Prostate gland (tissue), 2 donors: ENCODE data around the gene NRCAM. TPM values are rescaled to one million over a fixed set of nuclear protein-coding genes. Genes with fewer than 3 reads are reported as not detected.

Experiments used
- DNase-seq: peaks from one replicate; pipeline ENCODE4 v3.0.0-alpha.2; 2019; ENCODE audit warnings: low spot score
- H3K27ac ChIP-seq, 2 donors: fragments of 200-600 bp; sonication (generic); 2 replicates each; pipeline ENCODE4 v1.5.1; 2017 to 2019
- H3K27me3 ChIP-seq: fragments of 200-600 bp; sonication (generic); replicated peaks from 2 replicates; pipeline ENCODE4 v1.5.1; 2019; ENCODE audit not compliant: insufficient read depth
- H3K36me3 ChIP-seq, 2 donors: fragments of 200-600 bp; sonication (generic); 1 replicate in 1 of 2; 2 replicates in 1 of 2; pipeline versions ENCODE4 v1.5.1 to v1.8.1; 2017 to 2019
- H3K4me1 ChIP-seq: fragments of 200-600 bp; sonication (generic); replicated peaks from 2 replicates; pipeline ENCODE4 v1.5.1; 2019
- H3K4me3 ChIP-seq, 2 donors: fragments of 200-600 bp; sonication (generic); 2 replicates each; pipeline ENCODE4 v1.5.1; 2017 to 2019
- H3K9me3 ChIP-seq: fragments of 200-600 bp; sonication (generic); 2 replicates; pipeline ENCODE4 v1.5.1; 2017
- POLR2A ChIP-seq: fragments of 450-650 bp; IDR thresholded peaks from one replicate; pipeline ENCODE4 v1.6.1; 2016; ENCODE audit warnings: antibody characterized with exemption, mild to moderate bottlenecking
- POLR2AphosphoS5 ChIP-seq: sonication (generic); formaldehyde crosslinking; IDR thresholded peaks from one replicate; pipeline ENCODE4 v1.6.1; 2017; ENCODE audit warnings: antibody characterized with exemption
- WGBS: methylation state at CpG from one replicate; pipeline ENCODE4 v1.1.5; 2018; 5-methylcytosine and 5-hydroxymethylcytosine counted together
- intact Hi-C: fragments of 100-400 bp; cut with DNase I; formaldehyde crosslinking; loops from one replicate; pipeline ENCODE4 v1.14.2; 2022
- total RNA-seq, 2 donors: library from RNA; depleted of rRNA; stranded (reverse); fragments of >200 nt; gene quantifications; one replicate each; pipeline ENCODE4 v1.1.0, GENCODE V29; 2016
- TF ChIP-seq, protein P1 (sequence below), 4 experiments: fragments of 200-600 bp in 2 of 4; fragments of 450-650 bp in 2 of 4; sonication (generic) in 2 of 4; IDR thresholded peaks; 1 replicate in 3 of 4; 2 replicates in 1 of 4; pipeline ENCODE4 v1.5.1; 2016 to 2019; ENCODE audit warnings: antibody characterized with exemption in 4 of 4, mild to moderate bottlenecking in 2 of 4, moderate library complexity in 2 of 4

Gene NRCAM
- total RNA-seq, 2 donors from 2014 or later: 1.1 to 3.1 TPM

DNA sequence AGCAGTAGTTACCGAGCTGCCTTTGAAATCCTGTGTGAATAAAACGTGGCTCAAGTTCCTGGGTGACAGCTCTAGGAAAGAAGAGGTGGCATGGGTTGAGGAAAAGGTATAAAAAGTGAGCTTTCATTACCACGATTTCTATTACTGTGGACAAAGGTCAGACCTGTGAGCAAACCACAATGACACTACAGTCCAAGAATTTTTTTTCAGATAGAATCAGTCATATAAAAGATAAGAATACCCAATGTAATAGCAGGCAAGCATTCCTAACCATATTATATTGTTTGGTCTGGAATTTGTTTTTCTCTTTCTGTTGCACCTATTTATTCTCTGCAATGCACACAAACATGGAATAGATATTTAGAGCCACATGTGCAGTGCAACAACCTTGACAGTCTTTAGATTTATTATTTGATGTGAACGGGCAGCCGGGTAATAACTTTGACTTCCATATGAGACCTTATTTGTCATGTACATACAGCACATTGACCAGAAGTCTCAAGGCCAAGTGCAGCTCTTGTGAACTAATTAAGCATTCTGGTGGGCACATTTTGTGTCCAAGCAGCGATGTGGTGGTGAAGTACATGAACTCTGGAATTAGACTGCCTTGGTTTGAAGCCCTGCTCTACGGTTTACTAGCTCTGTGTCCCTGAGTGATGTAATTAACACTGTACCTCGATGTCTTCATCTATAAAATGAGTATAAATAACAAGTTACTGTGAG, 156.8 kb downstream of the NRCAM start:
- Histone ChIP-seq H3K4me1 (no peaks in the 10 kb centered on the region), H3K36me3 (no peaks in the 10 kb centered on the region), H3K4me3 (no peak overlapping the region), H3K9me3 (no peaks in the 10 kb centered on the region), H3K27ac (no peak overlapping the region), H3K27me3 (no peaks in the 10 kb centered on the region)
- WGBS: 75% methylated on average over 8 of the region's 8 CpGs
- no peak for TF ChIP-seq POLR2AphosphoS5
- TF ChIP-seq, protein P1, sequence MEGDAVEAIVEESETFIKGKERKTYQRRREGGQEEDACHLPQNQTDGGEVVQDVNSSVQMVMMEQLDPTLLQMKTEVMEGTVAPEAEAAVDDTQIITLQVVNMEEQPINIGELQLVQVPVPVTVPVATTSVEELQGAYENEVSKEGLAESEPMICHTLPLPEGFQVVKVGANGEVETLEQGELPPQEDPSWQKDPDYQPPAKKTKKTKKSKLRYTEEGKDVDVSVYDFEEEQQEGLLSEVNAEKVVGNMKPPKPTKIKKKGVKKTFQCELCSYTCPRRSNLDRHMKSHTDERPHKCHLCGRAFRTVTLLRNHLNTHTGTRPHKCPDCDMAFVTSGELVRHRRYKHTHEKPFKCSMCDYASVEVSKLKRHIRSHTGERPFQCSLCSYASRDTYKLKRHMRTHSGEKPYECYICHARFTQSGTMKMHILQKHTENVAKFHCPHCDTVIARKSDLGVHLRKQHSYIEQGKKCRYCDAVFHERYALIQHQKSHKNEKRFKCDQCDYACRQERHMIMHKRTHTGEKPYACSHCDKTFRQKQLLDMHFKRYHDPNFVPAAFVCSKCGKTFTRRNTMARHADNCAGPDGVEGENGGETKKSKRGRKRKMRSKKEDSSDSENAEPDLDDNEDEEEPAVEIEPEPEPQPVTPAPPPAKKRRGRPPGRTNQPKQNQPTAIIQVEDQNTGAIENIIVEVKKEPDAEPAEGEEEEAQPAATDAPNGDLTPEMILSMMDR (IDR thresholded peaks at IDR 0.05): no peak
- TF ChIP-seq POLR2A: no peak
- intact Hi-C loops: no loop called here
- no peak for DNase-seq

DNA sequence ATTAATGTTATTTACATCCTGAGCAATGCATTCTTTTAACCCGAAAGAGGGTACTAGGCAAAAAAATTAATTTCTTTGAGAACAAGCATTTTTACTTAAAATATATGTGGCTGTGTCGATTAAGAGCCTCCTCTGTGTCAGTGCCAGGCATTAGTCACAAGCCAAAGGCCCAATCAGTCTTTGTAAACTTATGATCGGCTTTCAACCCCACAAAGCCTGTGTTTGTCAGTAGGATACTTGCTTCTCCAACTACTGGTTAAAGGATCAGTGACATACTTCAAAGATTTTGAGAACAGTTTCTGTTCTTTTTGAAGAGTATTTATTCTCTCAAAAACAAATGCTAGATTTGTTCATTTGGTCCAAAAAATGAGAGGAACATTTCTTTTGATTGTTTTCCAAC, 159.3 kb downstream of the NRCAM start:
- TF ChIP-seq, protein P1 (IDR thresholded peaks at IDR 0.05): no peak
- TF ChIP-seq POLR2AphosphoS5 (no peak), POLR2A (no peak)
- intact Hi-C loops: no loop called here
- Histone ChIP-seq H3K9me3 (no peaks in the 10 kb centered on the region), H3K36me3 (no peaks in the 10 kb centered on the region), H3K4me3 (no peak overlapping the region), H3K27me3 (no peaks in the 10 kb centered on the region), H3K27ac (no peak overlapping the region), H3K4me1 (no peaks in the 10 kb centered on the region)
- DNase-seq: no peak
- WGBS: 49% methylated on average over 3 of the region's 3 CpGs

DNA sequence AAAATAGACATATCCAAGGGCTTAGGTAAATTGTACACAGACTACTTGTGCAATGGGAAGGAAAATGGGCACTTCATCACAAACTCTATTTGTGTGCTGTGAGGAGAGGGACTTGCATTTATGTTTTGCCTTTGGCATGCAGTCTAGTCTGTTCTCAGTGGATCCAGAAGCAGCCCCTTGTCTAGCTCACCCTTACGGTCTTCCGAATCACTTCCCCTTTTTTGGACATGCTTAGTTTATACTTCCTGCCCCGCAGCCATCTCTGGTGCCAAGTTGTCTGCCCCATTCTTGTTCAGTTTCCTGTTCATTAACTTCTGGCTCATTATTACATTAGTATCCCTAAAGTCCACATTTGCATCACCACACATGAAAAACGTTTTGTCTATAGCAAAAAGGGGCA, 161.6 kb downstream of the NRCAM start:
- DNase-seq: no peak
- TF ChIP-seq POLR2AphosphoS5 (no peak), POLR2A (no peak)
- TF ChIP-seq, protein P1 (IDR thresholded peaks at IDR 0.05): no peak
- Histone ChIP-seq H3K4me3 (no peak overlapping the region), H3K27ac (no peak overlapping the region), H3K4me1 (no peaks in the 10 kb centered on the region), H3K9me3 (no peaks in the 10 kb centered on the region), H3K27me3 (no peaks in the 10 kb centered on the region), H3K36me3 (no peaks in the 10 kb centered on the region)
- intact Hi-C loops: no loop called here
- WGBS: 69% methylated on average over 4 of the region's 4 CpGs

DNA sequence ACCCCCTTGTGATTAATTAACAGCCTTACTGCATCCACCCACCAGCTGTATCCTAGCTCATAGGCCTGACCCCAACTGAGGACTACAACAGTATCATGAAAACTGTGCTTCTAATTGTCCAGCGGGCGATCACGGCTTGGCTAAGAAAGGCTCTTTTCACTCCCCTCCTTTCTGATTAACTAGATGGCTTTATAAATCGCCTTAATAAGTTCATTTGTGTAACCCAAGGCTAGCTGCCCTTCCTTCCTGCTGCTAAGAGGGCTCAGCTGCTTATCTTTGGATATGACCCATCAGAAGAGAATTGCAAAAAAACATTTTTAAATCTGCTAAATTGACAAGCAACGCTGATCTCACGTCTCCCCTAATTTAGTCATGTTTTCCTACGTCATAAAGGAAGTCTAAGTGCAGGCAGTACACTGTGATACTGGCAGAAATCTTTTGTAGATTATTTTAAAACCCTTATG, 163.1 kb downstream of the NRCAM start:
- 82% methylated on average over 7 of the region's 7 CpGs for WGBS

More for the DNA sequence above, 163.1 kb downstream of the NRCAM start:
- Histone ChIP-seq H3K36me3 (no peaks in the 10 kb centered on the region), H3K4me1 (no peaks in the 10 kb centered on the region), H3K27ac (no peak overlapping the region), H3K9me3 (no peaks in the 10 kb centered on the region), H3K27me3 (no peaks in the 10 kb centered on the region), H3K4me3 (no peak overlapping the region)
- intact Hi-C loops: no loop called here
- TF ChIP-seq, protein P1 (IDR thresholded peaks at IDR 0.05): no peak
- TF ChIP-seq POLR2A (no peak), POLR2AphosphoS5 (no peak)
- DNase-seq: no peak
